GM12864 (cell line): Measurements from ENCODE around the gene GPR157.

Source experiments
- DNase-seq: peaks from one replicate; pipeline ENCODE4 v3.0.0-alpha.2; 2011; ENCODE audit warnings: low read depth
- H3K4me3 ChIP-seq: 2 replicates; pipeline ENCODE4 v1.5.1; 2011; ENCODE audit warnings: mild to moderate bottlenecking, low read depth, low read length, control low read depth
- CTCF ChIP-seq: IDR thresholded peaks from 2 replicates; pipeline ENCODE4 v1.5.1; 2011; ENCODE audit warnings: low read depth, mild to moderate bottlenecking, moderate library complexity, low read length, control low read depth, inconsistent platforms; ENCODE audit errors: missing control alignments

The GPR157 gene

GRCh38 chr1:9087411-9088125 is 41.3 kb downstream of the GPR157 start:
- DNase-seq, result no peak
- no peak for TF ChIP-seq CTCF
- H3K4me3 ChIP-seq, result no peak overlapping the region

GRCh38 chr1:9086796-9087195 is 42.1 kb downstream of the GPR157 start:
- H3K4me3 ChIP-seq, result no peak overlapping the region
- no peak for TF ChIP-seq CTCF
- no peak for DNase-seq

- TF ChIP-seq CTCF, result no peak
- H3K4me3 ChIP-seq, result no peak overlapping the region
- DNase-seq, result no peak
Observed at GRCh38 chr1:9086045-9086444, 42.9 kb downstream of the GPR157 start.

GRCh38 chr1:9085306-9085940 is 43.5 kb downstream of the GPR157 start:
- no peak for DNase-seq
- no peak overlapping the region for H3K4me3 ChIP-seq
- TF ChIP-seq CTCF, result no peak

- H3K4me3 ChIP-seq, result no peak overlapping the region
- TF ChIP-seq CTCF, result no peak
- no peak for DNase-seq
Observed at GRCh38 chr1:9084906-9085305, 44.0 kb downstream of the GPR157 start.

GRCh38 chr1:9081473-9081872 is 47.4 kb downstream of the GPR157 start:
- no peak for TF ChIP-seq CTCF
- no peak for DNase-seq
- no peak overlapping the region for H3K4me3 ChIP-seq

- H3K4me3 ChIP-seq, result no peak overlapping the region
- no peak for TF ChIP-seq CTCF
- no peak for DNase-seq
Observed at GRCh38 chr1:9080705-9081291, 48.1 kb downstream of the GPR157 start.
